K562 (cell line): ENCODE results near the gene TMEM209. TPM values are rescaled to one million over a fixed set of nuclear protein-coding genes. Genes with fewer than 3 reads are reported as not detected.

Source experiments
- BRD4 ChIP-seq: fragments of 200-600 bp; sonication (generic); IDR thresholded peaks from 2 replicates; pipeline ENCODE4 v1.6.1; 2017; ENCODE audit warnings: inconsistent platforms
- CBX3 ChIP-seq, 2 experiments: IDR thresholded peaks; 1 replicate in 1 of 2; 2 replicates in 1 of 2; pipeline ENCODE4 v1.6.1; 2012; ENCODE audit warnings: inconsistent platforms in 2 of 2, low read length in 2 of 2, borderline replicate concordance in 1 of 2, control low read depth in 1 of 2
- CHCHD3 ChIP-seq: fragments of 250-450 bp; sonication (Bioruptor Pico); IDR thresholded peaks from 2 replicates; pipeline ENCODE4 v2.1.2; 2022; ENCODE audit warnings: mild to moderate bottlenecking
- CTBP1 ChIP-seq: fragments of 450-650 bp; IDR thresholded peaks from 2 replicates; pipeline ENCODE4 v1.6.1; 2016; ENCODE audit warnings: borderline replicate concordance
- HDAC6 ChIP-seq: IDR thresholded peaks from 2 replicates; pipeline ENCODE4 v1.6.1; 2012; ENCODE audit warnings: low read depth, mild to moderate bottlenecking, control low read depth, inconsistent platforms, low read length, moderate library complexity
- HOXB6 ChIP-seq: fragments of 250-450 bp; sonication (Bioruptor Pico); IDR thresholded peaks from 2 replicates; pipeline ENCODE4 v1.5.1; 2022; ENCODE audit warnings: mild to moderate bottlenecking, borderline replicate concordance
- SIN3A ChIP-seq, 2 experiments: fragments of 150-350 bp in 1 of 2; IDR thresholded peaks; 2 replicates each; pipeline ENCODE4 v1.6.1; 2011 to 2016; ENCODE audit warnings: borderline replicate concordance in 2 of 2, low read depth in 2 of 2, low read length in 2 of 2, mild to moderate bottlenecking in 2 of 2, moderate library complexity in 2 of 2; ENCODE audit not compliant: control insufficient read depth in 1 of 2
- TAF9B ChIP-seq: fragments of 450-650 bp; IDR thresholded peaks from 2 replicates; pipeline ENCODE4 v1.6.1; 2018; ENCODE audit warnings: mild to moderate bottlenecking; ENCODE audit not compliant: partially characterized antibody
- YBX1 ChIP-seq: fragments of 450-650 bp; IDR thresholded peaks from 2 replicates; pipeline ENCODE4 v1.7.1; 2016; ENCODE audit warnings: mild to moderate bottlenecking
- ZFP36 ChIP-seq: fragments of 150-350 bp; IDR thresholded peaks from 2 replicates; pipeline ENCODE4 v1.6.1; 2018; ENCODE audit warnings: low read length, low read depth; ENCODE audit not compliant: partially characterized antibody
- ZNF785 ChIP-seq: fragments of 250-450 bp; sonication (Bioruptor Pico); IDR thresholded peaks from 2 replicates; pipeline ENCODE4 v1.4.0; 2020; ENCODE audit warnings: mild to moderate bottlenecking
- polyA plus RNA-seq, 8 experiments: library from polyadenylated mRNA; depleted of rRNA in 4 of 8; stranded (reverse) in 5 of 8; unstranded in 3 of 8; fragments of >200 nt; fragmentation: Nextera tagmentation in 2 of 8; fragmentation: Illumina TruSeq in 1 of 8; extraction: Ambion mirVana in 2 of 8; extraction: Trizol in 1 of 8; gene quantifications; 2 replicates each; pipeline versions ENCODE4 v1.2.1 to v1.2.3, GENCODE V29; 2011 to 2014; ENCODE audit warnings: inconsistent platforms in 1 of 8, missing spikeins in 1 of 8
- total RNA-seq, 7 experiments: library from RNA; depleted of rRNA in 6 of 7; stranded (reverse); fragments of >200 nt in 6 of 7; fragmentation: Illumina TruSeq in 2 of 7; extraction: Trizol in 2 of 7; gene quantifications; 2 replicates each; pipeline versions ENCODE4 v1.2.1 to v1.2.3, GENCODE V29; 2011 to 2021; ENCODE audit warnings: low replicate concordance in 1 of 7
- TF ChIP-seq, protein P1 (sequence below): fragments of 250-450 bp; sonication (Bioruptor Pico); IDR thresholded peaks from 2 replicates; pipeline ENCODE4 v1.8.0; 2022; ENCODE audit warnings: inconsistent platforms
- TF ChIP-seq, protein P2 (sequence below): sonication (generic); formaldehyde crosslinking; IDR thresholded peaks from 2 replicates; pipeline ENCODE4 v1.8.0; 2022; ENCODE audit warnings: mild to moderate bottlenecking, low read depth, missing genetic modification reagents
- TF ChIP-seq, protein P3 (sequence below): fragments of 450-650 bp; IDR thresholded peaks from 2 replicates; pipeline ENCODE4 v1.7.0; 2016; ENCODE audit warnings: borderline replicate concordance
- TF ChIP-seq, protein P4 (sequence below): sonication (generic); formaldehyde crosslinking; IDR thresholded peaks from 2 replicates; pipeline ENCODE4 v1.8.1; 2022; ENCODE audit warnings: missing genetic modification reagents

TMEM209 gene
- total and polyA plus RNA-seq, 9 of the 15 experiments (the other 6 are each of a cell fraction or from before 2014, with no cell fraction given), result 36.8 to 116 (median 76.6) TPM

DNA sequence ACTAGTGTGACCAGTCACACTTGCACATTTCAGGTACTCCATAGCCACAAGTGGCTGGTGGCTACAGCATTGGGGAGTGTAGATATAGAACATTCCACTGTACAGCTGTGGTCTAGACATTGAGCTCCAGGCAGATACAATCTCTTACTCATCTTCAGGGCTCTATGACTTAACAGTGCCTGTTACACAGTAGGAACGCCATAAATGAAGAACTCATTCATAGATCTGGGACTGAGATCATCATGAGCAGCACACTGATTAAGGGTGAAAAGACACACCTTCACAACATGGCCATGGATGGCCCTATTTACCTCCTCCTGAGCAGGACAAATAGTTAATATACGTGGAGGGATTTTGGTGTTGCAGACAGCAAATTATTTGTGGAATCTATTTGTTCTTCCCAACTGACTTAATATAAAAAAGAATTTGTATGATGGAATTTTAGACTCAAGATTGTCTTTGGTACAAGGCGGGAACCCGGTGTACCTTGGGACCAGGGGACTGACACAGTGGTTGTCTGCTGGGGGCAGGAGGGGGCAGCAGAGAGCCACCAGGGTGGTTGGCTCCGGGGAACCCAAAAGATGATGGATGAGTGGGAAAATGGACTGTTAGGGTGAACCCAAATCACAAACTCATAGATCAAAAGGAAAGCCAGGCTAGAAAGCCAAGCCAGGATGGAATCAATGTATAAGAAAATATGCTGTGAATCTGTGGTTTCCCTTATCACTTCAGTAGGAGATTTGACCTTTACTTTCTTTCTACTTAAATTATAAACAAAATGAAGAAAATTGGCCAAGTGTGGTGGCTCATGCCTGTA lies 37.2 kb upstream of the TMEM209 start (continued):
- TF ChIP-seq, protein P1, sequence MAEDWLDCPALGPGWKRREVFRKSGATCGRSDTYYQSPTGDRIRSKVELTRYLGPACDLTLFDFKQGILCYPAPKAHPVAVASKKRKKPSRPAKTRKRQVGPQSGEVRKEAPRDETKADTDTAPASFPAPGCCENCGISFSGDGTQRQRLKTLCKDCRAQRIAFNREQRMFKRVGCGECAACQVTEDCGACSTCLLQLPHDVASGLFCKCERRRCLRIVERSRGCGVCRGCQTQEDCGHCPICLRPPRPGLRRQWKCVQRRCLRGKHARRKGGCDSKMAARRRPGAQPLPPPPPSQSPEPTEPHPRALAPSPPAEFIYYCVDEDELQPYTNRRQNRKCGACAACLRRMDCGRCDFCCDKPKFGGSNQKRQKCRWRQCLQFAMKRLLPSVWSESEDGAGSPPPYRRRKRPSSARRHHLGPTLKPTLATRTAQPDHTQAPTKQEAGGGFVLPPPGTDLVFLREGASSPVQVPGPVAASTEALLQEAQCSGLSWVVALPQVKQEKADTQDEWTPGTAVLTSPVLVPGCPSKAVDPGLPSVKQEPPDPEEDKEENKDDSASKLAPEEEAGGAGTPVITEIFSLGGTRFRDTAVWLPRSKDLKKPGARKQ (CRISPR knock-in tag), result no peak
- TF ChIP-seq CBX3 (IDR thresholded peaks at IDR 0.05; ENCODE audit: borderline replicate concordance in 1 of 2, low read length in 2 of 2), result peak in 1 of 2 experiments; percentile 6; a peak in 1 of 3 replicates
- TF ChIP-seq, protein P2, sequence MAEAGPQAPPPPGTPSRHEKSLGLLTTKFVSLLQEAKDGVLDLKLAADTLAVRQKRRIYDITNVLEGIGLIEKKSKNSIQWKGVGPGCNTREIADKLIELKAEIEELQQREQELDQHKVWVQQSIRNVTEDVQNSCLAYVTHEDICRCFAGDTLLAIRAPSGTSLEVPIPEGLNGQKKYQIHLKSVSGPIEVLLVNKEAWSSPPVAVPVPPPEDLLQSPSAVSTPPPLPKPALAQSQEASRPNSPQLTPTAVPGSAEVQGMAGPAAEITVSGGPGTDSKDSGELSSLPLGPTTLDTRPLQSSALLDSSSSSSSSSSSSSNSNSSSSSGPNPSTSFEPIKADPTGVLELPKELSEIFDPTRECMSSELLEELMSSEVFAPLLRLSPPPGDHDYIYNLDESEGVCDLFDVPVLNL, result no peak
- no peak for TF ChIP-seq HDAC6
- TF ChIP-seq, protein P3, sequence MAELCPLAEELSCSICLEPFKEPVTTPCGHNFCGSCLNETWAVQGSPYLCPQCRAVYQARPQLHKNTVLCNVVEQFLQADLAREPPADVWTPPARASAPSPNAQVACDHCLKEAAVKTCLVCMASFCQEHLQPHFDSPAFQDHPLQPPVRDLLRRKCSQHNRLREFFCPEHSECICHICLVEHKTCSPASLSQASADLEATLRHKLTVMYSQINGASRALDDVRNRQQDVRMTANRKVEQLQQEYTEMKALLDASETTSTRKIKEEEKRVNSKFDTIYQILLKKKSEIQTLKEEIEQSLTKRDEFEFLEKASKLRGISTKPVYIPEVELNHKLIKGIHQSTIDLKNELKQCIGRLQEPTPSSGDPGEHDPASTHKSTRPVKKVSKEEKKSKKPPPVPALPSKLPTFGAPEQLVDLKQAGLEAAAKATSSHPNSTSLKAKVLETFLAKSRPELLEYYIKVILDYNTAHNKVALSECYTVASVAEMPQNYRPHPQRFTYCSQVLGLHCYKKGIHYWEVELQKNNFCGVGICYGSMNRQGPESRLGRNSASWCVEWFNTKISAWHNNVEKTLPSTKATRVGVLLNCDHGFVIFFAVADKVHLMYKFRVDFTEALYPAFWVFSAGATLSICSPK, result no peak
- TF ChIP-seq HOXB6 (CRISPR knock-in tag), result no peak
- peak; percentile 86 for TF ChIP-seq TAF9B
- peak; percentile 11 for TF ChIP-seq ZFP36
- TF ChIP-seq YBX1, result no peak
- no peak for TF ChIP-seq CHCHD3 (CRISPR knock-in tag)
- TF ChIP-seq SIN3A (IDR thresholded peaks at IDR 0.05; ENCODE audit: borderline replicate concordance in 2 of 2, control insufficient read depth in 1 of 2, low read depth in 2 of 2, low read length in 2 of 2), result no peak
- TF ChIP-seq CTBP1, result peak; percentile 89
- no peak for TF ChIP-seq ZNF785 (CRISPR knock-in tag)
- TF ChIP-seq, protein P4, sequence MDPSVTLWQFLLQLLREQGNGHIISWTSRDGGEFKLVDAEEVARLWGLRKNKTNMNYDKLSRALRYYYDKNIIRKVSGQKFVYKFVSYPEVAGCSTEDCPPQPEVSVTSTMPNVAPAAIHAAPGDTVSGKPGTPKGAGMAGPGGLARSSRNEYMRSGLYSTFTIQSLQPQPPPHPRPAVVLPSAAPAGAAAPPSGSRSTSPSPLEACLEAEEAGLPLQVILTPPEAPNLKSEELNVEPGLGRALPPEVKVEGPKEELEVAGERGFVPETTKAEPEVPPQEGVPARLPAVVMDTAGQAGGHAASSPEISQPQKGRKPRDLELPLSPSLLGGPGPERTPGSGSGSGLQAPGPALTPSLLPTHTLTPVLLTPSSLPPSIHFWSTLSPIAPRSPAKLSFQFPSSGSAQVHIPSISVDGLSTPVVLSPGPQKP (CRISPR knock-in tag), result no peak
- no peak for TF ChIP-seq BRD4
